GM13976 (cell line): Measurements from ENCODE around the gene RNASE12.

Source experiments
- DNase-seq: peaks from one replicate; pipeline ENCODE4 v3.0.0; 2012; ENCODE audit warnings: low spot score
- in situ Hi-C: fragments of 300-500 bp; cut with MboI; formaldehyde crosslinking; loops from one replicate; pipeline ENCODE4 v1.12.0; 2022; ENCODE audit warnings: low sequenced_read_pairs, mixed read lengths, inconsistent platforms; ENCODE audit not compliant: unreplicated experiment
- TF ChIP-seq, protein P1 (sequence below): IDR thresholded peaks from 2 replicates; pipeline ENCODE4 v1.5.1; 2012; ENCODE audit warnings: borderline replicate concordance, mild to moderate bottlenecking; ENCODE audit not compliant: insufficient read depth; ENCODE audit errors: extremely low read depth, missing control alignments, control extremely low read depth

Gene RNASE12

GRCh38 chr14:20613094-20614037 lies 22.2 kb upstream of the RNASE12 start:
- DNase-seq, result peak; percentile 72
- in situ Hi-C loops, result no loop called here
- TF ChIP-seq, protein P1, sequence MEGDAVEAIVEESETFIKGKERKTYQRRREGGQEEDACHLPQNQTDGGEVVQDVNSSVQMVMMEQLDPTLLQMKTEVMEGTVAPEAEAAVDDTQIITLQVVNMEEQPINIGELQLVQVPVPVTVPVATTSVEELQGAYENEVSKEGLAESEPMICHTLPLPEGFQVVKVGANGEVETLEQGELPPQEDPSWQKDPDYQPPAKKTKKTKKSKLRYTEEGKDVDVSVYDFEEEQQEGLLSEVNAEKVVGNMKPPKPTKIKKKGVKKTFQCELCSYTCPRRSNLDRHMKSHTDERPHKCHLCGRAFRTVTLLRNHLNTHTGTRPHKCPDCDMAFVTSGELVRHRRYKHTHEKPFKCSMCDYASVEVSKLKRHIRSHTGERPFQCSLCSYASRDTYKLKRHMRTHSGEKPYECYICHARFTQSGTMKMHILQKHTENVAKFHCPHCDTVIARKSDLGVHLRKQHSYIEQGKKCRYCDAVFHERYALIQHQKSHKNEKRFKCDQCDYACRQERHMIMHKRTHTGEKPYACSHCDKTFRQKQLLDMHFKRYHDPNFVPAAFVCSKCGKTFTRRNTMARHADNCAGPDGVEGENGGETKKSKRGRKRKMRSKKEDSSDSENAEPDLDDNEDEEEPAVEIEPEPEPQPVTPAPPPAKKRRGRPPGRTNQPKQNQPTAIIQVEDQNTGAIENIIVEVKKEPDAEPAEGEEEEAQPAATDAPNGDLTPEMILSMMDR, result peak; percentile 30

DNA sequence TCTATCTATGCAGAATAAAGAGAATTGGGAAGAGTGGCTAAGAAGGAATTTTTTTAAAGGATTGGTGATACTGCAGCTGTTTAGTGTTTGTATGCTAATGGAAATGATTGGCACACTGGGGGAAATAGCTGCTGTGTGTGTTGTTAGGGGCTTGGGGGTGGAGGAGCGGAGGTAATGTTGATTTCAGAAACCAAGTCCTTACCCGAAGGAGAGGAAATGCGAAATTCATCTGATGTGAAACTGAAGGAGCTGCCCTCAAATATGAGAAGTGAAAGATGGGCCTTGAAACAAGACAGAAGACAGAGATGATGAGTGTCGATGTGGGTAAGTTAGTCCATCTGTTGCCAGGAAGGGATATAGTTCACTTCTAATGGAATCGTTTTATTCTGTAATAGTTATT lies 21.2 kb upstream of the RNASE12 start:
- no peak for DNase-seq
- TF ChIP-seq, protein P1, result no peak
- in situ Hi-C loops, result no loop called here

DNA sequence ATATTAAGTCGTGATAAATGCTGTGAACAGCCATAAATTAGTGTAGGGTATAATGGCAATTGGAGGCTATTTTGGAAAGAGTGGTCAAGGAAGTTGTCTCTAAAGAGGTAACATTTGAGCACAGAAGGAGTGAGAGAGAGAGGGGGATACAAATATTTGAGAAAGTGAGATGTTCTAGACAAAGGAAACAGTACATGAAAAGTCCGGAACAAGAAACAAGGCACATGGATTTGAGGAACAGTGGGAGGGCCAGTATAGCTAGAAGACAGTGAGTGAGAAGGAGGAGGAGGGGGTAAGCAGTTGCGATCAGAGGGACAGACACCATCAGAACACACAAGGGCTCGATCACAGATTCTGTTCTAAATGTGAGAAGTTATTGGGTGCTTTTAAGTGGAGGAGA lies 20.1 kb upstream of the RNASE12 start:
- TF ChIP-seq, protein P1, result no peak
- no peak for DNase-seq
- in situ Hi-C loops, result no loop called here

DNA sequence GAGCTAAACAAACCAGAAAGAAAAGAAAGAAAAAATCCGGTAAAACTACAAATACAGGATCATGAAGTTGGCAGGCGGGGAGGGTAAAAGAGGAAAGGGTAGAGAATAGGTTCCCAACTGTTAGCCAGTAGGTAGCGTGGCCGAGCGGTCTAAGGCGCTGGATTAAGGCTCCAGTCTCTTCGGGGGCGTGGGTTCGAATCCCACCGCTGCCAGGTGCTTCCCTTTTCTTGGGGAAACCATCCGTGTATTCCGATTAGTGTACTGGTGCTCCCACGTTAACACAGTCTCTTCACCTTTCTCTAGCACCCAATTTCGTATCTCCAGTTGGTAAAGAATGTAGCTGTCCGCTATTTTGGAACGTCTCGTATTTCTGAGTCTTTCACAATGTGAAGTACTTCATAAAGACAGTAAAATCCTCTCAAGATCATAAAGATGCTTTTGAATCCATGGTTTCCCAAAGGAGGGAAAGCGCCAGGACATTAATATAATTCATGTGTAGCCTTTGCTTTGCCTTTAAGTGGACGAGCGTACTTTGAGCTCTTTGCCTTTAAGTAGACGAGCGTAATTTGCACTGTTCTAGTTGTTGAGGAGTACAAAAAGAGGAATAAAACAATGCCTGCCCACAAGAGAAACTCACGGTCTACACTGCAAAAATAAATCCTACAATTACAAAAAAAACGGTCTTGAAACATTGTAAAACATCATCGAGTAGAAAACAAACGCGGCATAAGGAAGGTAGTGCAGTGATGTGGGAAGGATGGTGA lies 19.0 kb upstream of the RNASE12 start:
- DNase-seq, result peak; percentile 56
- in situ Hi-C loops, result no loop called here
- TF ChIP-seq, protein P1, result no peak

DNA sequence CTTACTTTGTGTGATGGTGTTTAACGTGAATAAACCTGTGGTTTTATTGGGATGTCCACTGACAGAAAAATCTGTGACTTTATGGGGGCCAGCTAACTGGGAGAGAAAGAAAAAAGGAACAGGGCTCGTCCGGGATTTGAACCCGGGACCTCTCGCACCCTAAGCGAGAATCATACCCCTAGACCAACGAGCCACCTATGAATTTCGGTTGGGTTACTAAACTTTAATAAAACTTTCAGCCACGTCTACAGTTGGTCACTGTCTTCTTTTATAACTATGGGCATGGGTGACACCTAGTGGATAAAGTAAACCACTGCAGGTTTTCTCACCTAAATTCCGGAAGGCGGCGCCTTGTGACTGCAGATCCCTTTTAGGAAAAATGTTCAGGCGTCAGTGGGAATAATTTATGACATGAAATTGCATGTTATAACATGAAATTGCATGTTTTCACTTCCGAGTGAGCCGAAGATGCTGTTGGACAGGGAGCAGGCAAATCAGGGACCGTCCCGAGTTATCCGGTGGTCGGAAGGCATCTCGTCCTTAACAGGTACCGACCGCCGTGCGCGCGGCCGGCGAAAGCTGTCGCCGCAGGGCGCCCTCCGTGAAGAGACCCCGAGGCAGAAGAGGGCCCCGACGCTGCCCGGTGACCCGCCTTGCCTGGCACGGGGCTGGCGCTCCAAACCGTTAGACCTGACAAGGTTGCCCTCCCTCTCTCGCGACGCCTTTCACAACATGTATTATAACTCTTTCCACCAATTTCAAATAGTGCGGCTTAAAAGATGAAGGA lies 18.2 kb upstream of the RNASE12 start:
- in situ Hi-C loops, result loop anchor here (10.0 kb wide), 1 partner anchor 285 kb away; no protein-coding TSS in a partner anchor
- TF ChIP-seq, protein P1, result peak; percentile 89

More for the DNA sequence above, 18.2 kb upstream of the RNASE12 start:
- peak; percentile 77 for DNase-seq
